ENCODE data around the gene COX4I2.

DNA sequence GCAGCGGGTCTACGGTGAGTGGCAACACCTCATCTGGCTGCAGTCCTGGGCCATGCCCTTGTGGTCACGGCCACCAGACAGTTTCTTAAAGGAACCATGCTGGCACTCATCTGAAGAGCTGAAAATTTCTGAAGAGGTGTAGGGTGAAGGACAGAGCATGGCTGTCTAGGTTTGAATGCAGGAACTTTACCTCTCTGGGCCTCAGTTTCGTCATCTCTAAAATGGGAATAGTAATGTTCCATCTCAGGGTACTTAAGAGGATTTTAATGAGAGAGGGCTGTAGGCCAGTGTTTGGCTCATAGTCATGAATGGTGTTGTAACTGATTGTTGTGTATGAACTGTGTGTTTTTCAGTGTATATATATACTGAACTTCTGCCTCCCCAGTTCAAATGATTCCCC is 5.8 kb downstream of the COX4I2 start:
- TF ChIP-seq CTCF (conservative IDR thresholded peaks at IDR 0.05; ENCODE audit: low read length) (no peak), EZH2phosphoT487 (IDR thresholded peaks at IDR 0.05; ENCODE audit: borderline replicate concordance, low read depth, low read length) (no peak)

Measured in OCI-LY7 (cell line).